HepG2 (cell line): Measurements from ENCODE around the gene C22orf39.

Source experiments
- CEBPB ChIP-seq: IDR thresholded peaks from 2 replicates; pipeline ENCODE4 v1.6.1; 2011; ENCODE audit warnings: low read depth, low read length, improper control_type of control experiment, borderline replicate concordance
- NR2C2 ChIP-seq: sonication (generic); formaldehyde crosslinking; IDR thresholded peaks from 2 replicates; pipeline ENCODE4 v1.4.0; 2020; ENCODE audit warnings: missing genetic modification reagents, mild to moderate bottlenecking, moderate library complexity, borderline replicate concordance
- POLR2A ChIP-seq, 2 experiments: IDR thresholded peaks; 2 replicates each; pipeline ENCODE4 v1.6.1; 2011; ENCODE audit warnings: low read depth in 2 of 2, low read length in 2 of 2, mild to moderate bottlenecking in 1 of 2, moderate library complexity in 1 of 2; ENCODE audit not compliant: insufficient read depth in 1 of 2
- PRMT3 ChIP-seq: sonication (generic); formaldehyde crosslinking; IDR thresholded peaks from 2 replicates; pipeline ENCODE4 v1.8.1; 2022; ENCODE audit warnings: low read depth, mild to moderate bottlenecking, moderate library complexity, missing genetic modification reagents, borderline replicate concordance
- TBX2 ChIP-seq: sonication (generic); formaldehyde crosslinking; IDR thresholded peaks from 2 replicates; pipeline ENCODE4 v1.5.0; 2020; ENCODE audit warnings: missing genetic modification reagents, mild to moderate bottlenecking, borderline replicate concordance
- ZFP1 ChIP-seq: IDR thresholded peaks from 2 replicates; pipeline ENCODE4 v1.6.1; 2016
- ZNF138 ChIP-seq: sonication (generic); formaldehyde crosslinking; IDR thresholded peaks from 2 replicates; pipeline ENCODE4 v1.5.0; 2020; ENCODE audit warnings: mild to moderate bottlenecking, low read depth, missing genetic modification reagents
- ZNF496 ChIP-seq: sonication (generic); formaldehyde crosslinking; IDR thresholded peaks from 2 replicates; pipeline ENCODE4 v1.8.1; 2023; ENCODE audit warnings: mild to moderate bottlenecking, moderate library complexity, missing genetic modification reagents; ENCODE audit not compliant: insufficient replicate concordance
- ZNF615 ChIP-seq: sonication (generic); formaldehyde crosslinking; IDR thresholded peaks from 2 replicates; pipeline ENCODE4 v1.5.0; 2020; ENCODE audit warnings: mild to moderate bottlenecking, missing genetic modification reagents, borderline replicate concordance
- TF ChIP-seq, protein P1 (sequence below): sonication (generic); formaldehyde crosslinking; IDR thresholded peaks from 2 replicates; pipeline ENCODE4 v1.4.0; 2020; ENCODE audit warnings: mild to moderate bottlenecking, missing genetic modification reagents
- TF ChIP-seq, protein P2 (sequence below): IDR thresholded peaks from 2 replicates; pipeline ENCODE4 v1.6.1; 2012; ENCODE audit warnings: inconsistent platforms
- TF ChIP-seq, protein P3 (sequence below): sonication (generic); formaldehyde crosslinking; conservative IDR thresholded peaks from 2 replicates; pipeline ENCODE4 v1.8.1; 2023; ENCODE audit warnings: missing genetic modification reagents
- TF ChIP-seq, protein P4 (sequence below): sonication (generic); formaldehyde crosslinking; IDR thresholded peaks from 2 replicates; pipeline ENCODE4 v1.5.0; 2020; ENCODE audit warnings: mild to moderate bottlenecking, missing genetic modification reagents, moderate library complexity

DNA sequence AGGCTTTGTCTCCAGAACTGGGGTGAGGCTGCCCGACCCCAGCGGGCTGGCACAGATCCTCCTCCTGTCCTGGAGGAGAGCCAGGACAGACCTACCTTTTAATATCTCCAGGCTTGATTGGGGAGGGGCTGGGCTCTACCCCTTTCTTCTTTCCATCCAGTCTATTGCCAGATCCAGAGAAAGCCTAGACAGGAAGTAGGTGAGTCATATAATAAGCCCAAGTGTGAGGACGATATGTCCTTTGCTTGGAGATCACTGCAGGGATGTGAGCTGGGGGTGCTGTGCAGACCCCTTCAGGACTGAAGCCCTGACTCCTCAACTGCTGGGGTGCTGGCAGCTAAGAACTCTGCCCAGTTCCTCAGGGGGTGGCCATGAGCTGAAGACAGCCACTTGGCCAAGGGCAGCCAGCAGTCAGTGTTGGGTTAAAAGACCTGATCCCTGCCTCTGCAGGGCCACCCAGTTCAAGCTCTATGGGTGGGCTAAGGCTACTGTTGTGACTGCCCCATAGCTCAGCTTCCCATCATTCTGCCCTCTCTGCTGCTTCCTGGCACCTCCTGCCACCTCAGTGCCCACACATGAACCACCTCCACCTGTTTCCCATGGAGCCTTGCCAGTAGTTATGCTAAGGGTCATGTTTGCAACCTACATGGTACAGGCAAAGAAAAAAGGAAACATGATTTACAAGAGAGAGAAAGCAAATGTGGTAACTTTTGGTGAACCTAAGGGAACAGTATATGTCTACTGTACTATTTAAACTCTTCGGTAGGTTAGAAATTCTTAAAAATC, 8.3 kb upstream of the C22orf39 start:
- TF ChIP-seq ZFP1 (CRISPR knock-in tag) (no peak), TBX2 (CRISPR knock-in tag) (no peak), ZNF138 (no peak), NR2C2 (CRISPR knock-in tag) (no peak), CEBPB (no peak), POLR2A (IDR thresholded peaks at IDR 0.05; ENCODE audit: insufficient read depth in 1 of 2, low read depth in 2 of 2, low read length in 2 of 2) (no peak), ZNF615 (CRISPR knock-in tag) (no peak), ZNF496 (CRISPR knock-in tag) (no peak), PRMT3 (CRISPR knock-in tag) (no peak)
- TF ChIP-seq, protein P1, sequence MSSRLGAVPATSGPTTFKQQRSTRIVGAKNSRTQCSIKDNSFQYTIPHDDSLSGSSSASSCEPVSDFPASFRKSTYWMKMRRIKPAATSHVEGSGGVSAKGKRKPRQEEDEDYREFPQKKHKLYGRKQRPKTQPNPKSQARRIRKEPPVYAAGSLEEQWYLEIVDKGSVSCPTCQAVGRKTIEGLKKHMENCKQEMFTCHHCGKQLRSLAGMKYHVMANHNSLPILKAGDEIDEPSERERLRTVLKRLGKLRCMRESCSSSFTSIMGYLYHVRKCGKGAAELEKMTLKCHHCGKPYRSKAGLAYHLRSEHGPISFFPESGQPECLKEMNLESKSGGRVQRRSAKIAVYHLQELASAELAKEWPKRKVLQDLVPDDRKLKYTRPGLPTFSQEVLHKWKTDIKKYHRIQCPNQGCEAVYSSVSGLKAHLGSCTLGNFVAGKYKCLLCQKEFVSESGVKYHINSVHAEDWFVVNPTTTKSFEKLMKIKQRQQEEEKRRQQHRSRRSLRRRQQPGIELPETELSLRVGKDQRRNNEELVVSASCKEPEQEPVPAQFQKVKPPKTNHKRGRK (CRISPR knock-in tag), result no peak
- TF ChIP-seq, protein P2, sequence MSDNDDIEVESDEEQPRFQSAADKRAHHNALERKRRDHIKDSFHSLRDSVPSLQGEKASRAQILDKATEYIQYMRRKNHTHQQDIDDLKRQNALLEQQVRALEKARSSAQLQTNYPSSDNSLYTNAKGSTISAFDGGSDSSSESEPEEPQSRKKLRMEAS, result no peak
- TF ChIP-seq, protein P3, sequence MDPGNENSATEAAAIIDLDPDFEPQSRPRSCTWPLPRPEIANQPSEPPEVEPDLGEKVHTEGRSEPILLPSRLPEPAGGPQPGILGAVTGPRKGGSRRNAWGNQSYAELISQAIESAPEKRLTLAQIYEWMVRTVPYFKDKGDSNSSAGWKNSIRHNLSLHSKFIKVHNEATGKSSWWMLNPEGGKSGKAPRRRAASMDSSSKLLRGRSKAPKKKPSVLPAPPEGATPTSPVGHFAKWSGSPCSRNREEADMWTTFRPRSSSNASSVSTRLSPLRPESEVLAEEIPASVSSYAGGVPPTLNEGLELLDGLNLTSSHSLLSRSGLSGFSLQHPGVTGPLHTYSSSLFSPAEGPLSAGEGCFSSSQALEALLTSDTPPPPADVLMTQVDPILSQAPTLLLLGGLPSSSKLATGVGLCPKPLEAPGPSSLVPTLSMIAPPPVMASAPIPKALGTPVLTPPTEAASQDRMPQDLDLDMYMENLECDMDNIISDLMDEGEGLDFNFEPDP (CRISPR knock-in tag), result no peak
- TF ChIP-seq, protein P4, sequence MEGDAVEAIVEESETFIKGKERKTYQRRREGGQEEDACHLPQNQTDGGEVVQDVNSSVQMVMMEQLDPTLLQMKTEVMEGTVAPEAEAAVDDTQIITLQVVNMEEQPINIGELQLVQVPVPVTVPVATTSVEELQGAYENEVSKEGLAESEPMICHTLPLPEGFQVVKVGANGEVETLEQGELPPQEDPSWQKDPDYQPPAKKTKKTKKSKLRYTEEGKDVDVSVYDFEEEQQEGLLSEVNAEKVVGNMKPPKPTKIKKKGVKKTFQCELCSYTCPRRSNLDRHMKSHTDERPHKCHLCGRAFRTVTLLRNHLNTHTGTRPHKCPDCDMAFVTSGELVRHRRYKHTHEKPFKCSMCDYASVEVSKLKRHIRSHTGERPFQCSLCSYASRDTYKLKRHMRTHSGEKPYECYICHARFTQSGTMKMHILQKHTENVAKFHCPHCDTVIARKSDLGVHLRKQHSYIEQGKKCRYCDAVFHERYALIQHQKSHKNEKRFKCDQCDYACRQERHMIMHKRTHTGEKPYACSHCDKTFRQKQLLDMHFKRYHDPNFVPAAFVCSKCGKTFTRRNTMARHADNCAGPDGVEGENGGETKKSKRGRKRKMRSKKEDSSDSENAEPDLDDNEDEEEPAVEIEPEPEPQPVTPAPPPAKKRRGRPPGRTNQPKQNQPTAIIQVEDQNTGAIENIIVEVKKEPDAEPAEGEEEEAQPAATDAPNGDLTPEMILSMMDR (CRISPR knock-in tag), result no peak
